ENCODE results near the gene NBEA. TPM values are rescaled to one million over a fixed set of nuclear protein-coding genes. Genes with fewer than 3 reads are reported as not detected.
A peak's percentile ranks its signal among the peaks of the same experiment; 100 is the strongest.

Gene NBEA
- total and polyA plus RNA-seq, 11 donors = 5.0 to 39.2 (median 23.2) TPM

DNA sequence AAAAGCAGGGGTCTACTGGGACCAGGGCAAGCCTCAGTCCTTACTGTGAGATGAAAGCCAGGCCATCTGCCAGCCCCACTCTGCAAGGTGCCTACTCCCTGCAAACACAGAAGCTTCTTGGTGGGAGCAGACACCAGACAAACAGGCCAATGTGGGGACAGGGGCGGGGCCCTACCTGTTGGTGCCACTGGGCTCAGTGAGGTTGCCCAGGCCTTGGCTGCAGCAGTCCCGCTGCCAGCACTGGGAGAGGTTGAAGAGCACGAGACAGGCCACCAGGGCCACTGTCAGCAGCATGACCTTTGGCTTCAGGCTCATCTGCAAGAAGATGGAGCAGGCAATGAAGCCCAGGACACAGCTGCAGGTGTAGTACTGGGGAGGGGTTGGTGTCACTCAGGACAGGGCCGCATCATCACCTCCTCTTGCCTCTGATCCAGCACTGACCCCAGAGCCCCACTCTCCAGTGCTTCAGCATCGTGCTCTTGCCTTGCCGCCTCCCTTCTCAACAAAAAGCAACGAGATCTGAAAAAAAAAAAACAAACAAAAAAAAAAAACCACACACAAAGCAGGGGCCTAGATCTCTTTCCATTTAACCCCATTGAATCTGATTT is 72.6 kb downstream of the NBEA start:
- peaks cover 0 to 12% (median 0%) of the 10 kb centered on the region in 12 donors for H3K4me1 ChIP-seq
- DNase-seq = no peak
- intact Hi-C loops (cut with DNase I) = no loop called here
- no peak for TF ChIP-seq POLR2A (IDR thresholded peaks at IDR 0.05)
- TF ChIP-seq, protein P1, sequence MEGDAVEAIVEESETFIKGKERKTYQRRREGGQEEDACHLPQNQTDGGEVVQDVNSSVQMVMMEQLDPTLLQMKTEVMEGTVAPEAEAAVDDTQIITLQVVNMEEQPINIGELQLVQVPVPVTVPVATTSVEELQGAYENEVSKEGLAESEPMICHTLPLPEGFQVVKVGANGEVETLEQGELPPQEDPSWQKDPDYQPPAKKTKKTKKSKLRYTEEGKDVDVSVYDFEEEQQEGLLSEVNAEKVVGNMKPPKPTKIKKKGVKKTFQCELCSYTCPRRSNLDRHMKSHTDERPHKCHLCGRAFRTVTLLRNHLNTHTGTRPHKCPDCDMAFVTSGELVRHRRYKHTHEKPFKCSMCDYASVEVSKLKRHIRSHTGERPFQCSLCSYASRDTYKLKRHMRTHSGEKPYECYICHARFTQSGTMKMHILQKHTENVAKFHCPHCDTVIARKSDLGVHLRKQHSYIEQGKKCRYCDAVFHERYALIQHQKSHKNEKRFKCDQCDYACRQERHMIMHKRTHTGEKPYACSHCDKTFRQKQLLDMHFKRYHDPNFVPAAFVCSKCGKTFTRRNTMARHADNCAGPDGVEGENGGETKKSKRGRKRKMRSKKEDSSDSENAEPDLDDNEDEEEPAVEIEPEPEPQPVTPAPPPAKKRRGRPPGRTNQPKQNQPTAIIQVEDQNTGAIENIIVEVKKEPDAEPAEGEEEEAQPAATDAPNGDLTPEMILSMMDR (IDR thresholded peaks at IDR 0.05) = no peak
- H3K36me3 ChIP-seq = no peaks in the 10 kb centered on the region
- H3K9me3 ChIP-seq = no peaks in the 10 kb centered on the region
- ATAC-seq = peak in 1 of 4 donors; percentile 29
- 86 to 93% (median 90%) methylated on average over 6 to 7 of the region's 7 CpGs for WGBS, 4 donors
- no peak overlapping the region for H3K4me3 ChIP-seq
- no peak overlapping the region for H3K27ac ChIP-seq
- no peaks in the 10 kb centered on the region for H3K27me3 ChIP-seq

DNA sequence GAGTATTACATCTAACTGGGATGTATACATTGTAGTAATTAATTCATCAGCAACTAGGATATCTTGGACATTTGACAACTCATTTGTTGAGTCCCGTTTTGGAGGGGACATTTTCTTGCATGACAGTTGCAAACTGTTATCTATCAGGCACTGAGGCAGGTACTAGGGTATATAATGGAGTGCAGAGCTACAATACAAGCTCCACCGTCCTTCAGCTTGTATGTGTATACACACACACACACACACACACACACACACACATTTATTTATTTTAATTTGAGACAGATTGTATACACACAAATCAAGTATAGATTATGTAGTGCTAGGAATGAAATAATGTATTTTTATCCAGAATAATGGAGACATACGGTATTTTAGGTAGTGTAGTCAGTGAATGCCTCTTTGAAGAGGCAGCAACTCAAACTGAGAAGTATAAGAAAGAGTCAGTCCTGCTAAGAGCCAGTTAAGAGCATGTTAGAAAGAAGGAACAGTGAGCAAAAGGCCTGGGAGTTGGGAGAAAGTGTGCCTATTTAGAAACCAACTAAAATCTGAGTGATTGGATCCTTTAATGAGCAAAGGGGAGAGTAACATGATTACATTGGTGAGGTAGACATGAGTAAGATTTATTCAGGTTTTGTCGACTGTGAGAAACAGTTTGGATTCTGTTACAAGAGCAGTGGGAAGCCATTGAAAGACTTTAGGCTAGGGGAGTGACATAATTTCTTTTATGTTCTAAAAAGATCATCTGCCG is 74.5 kb downstream of the NBEA start:
- Histone ChIP-seq H3K27me3 (no peaks in the 10 kb centered on the region), H3K4me1 (peaks cover 0 to 12% (median 0%) of the 10 kb centered on the region in 12 donors), H3K4me3 (no peak overlapping the region), H3K27ac (peak overlapping the region in 1 of 12 donors; percentile 27), H3K9me3 (peaks cover 0 to 10% (median 0%) of the 10 kb centered on the region in 12 donors), H3K36me3 (no peaks in the 10 kb centered on the region)
- ATAC-seq (no peak), DNase-seq (no peak)
- no peak for TF ChIP-seq POLR2A (IDR thresholded peaks at IDR 0.05)
- TF ChIP-seq, protein P1 (IDR thresholded peaks at IDR 0.05) = no peak
- intact Hi-C loops (cut with DNase I) = no loop called here
- WGBS, 4 donors = 71 to 84% (median 80%) methylated on average over 5 of the region's 5 CpGs

DNA sequence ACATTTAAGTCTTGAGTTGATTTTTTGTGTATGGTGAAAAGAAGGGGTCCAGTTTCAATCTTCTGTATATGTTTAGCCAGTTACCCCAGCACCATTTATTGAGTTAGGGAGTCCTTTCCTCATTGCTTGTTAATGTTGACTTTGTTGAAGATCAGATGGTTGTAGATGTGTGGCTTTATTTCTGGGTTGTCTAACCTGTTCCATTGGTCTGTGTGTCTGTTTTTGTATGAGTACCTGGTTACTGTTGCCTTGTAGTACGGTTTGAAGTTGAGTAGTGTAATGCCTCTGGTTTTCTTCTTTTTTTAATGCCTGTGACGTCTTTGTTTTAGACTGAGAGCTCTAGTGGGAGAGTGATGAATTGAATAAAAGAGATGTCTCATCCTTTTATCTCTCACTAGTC is 83.2 kb downstream of the NBEA start:
- Histone ChIP-seq H3K4me1 (peaks cover 0 to 5% (median 0%) of the 10 kb centered on the region in 12 donors), H3K27me3 (no peaks in the 10 kb centered on the region), H3K36me3 (no peaks in the 10 kb centered on the region), H3K4me3 (no peak overlapping the region), H3K9me3 (peaks cover 0 to 39% (median 5%) of the 10 kb centered on the region in 12 donors), H3K27ac (no peak overlapping the region)
- DNase-seq = no peak
- intact Hi-C loops (cut with DNase I) = no loop called here
- no peak for ATAC-seq
- 68 to 89% (median 82%) methylated on average over 2 of the region's 2 CpGs for WGBS, 4 donors
- TF ChIP-seq POLR2A (IDR thresholded peaks at IDR 0.05) = no peak
- TF ChIP-seq, protein P1 (IDR thresholded peaks at IDR 0.05) = no peak

DNA sequence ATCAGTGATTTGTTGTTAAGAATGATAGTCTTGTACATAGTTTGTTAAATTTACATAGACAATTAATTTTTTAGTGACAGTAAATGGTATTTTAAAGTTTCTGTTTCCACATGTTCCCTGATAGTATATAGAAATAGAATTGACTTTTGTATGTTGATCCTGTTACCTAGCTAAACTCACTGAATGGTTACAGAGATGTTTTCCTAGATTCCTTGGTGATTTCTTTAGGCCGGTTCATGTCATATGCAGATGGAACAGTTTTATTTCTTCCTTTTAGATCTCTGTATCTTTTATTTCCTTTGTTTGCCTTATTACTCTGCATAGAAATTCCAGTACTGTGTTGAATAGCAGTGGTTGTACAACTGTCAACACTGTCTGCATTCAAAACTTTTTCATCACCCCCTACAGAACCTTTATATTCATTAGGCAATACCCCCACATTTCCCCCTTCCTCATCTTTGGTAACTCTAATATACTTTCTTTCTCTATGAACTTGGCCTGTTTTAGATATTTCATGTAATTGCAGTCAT is 86.3 kb downstream of the NBEA start:
- Histone ChIP-seq H3K4me1 (peaks cover 0 to 5% (median 0%) of the 10 kb centered on the region in 12 donors), H3K27ac (no peak overlapping the region), H3K36me3 (no peaks in the 10 kb centered on the region), H3K9me3 (peaks cover 0 to 52% (median 15%) of the 10 kb centered on the region in 12 donors), H3K4me3 (no peak overlapping the region), H3K27me3 (no peaks in the 10 kb centered on the region)
- no peak for ATAC-seq
- intact Hi-C loops (cut with DNase I) = no loop called here
- DNase-seq = no peak
- whole genome bisulfite sequencing, 4 donors = 98 to 99% (median 98%) methylated on average over 1 of the region's 1 CpG
- TF ChIP-seq, protein P1 (IDR thresholded peaks at IDR 0.05) = no peak
- no peak for TF ChIP-seq POLR2A (IDR thresholded peaks at IDR 0.05)

All from heart left ventricle (tissue), 16 donors.